Activated T-cell treated with anti-CD3 and anti-CD28 coated beads, Interleukin-2, amount 50 U/mL, for 1 hour (primary cell): ENCODE measurements around the gene METTL13.

Experiments
- DNase-seq: peaks from one replicate; pipeline ENCODE4 v3.0.0-alpha.2; 2020

The METTL13 gene

DNA sequence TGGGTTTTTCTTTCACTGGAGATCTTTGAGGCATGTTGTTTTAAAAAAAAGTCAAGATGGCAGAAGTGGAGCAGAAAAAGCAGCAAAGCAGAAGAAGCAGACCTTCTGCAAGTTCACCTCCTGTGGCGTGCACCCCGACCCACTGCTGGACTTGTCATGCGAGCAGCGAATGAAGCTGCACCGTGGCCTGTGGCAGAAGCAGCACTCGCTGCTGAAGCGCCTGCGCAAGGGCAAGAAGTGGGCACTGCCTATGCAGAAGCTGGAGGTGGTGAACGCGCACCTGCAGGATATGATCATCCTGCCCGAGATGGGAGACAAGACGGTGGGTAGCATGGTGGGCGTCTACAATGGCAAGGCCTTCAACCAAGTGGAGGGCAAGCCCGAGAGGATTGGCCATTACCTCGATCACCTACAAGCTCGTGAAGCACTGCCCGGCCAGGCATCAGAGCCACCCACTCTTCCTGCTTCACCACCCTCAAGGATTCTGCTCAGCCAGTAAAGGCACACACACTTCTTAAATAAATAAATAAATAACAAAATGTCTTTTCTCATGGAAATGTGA, 22.1 kb downstream of the METTL13 start:
- no peak for DNase-seq

GRCh38 chr1:171805395-171806115, 24.1 kb downstream of the METTL13 start:
- DNase-seq: no peak

DNA sequence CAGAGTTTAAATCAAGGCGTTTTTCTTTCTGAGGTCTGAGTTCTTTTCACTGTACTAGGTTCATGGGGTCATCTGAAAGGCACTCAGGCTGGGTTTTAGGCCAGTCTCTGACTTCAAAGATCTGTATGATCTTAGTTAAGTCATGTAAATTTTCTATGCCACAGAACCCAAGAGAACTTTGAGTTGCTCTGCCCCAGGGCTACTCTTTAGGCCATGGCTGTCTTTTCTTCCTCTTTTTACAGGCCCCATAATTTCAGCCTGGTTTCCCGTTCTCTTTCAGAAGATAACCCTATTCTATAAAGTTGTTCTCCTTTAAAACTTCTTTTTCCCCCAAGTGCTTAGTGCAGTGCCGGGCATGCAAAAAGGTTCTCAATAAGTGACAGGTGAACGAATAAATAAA, 26.1 kb downstream of the METTL13 start:
- no peak for DNase-seq

DNA sequence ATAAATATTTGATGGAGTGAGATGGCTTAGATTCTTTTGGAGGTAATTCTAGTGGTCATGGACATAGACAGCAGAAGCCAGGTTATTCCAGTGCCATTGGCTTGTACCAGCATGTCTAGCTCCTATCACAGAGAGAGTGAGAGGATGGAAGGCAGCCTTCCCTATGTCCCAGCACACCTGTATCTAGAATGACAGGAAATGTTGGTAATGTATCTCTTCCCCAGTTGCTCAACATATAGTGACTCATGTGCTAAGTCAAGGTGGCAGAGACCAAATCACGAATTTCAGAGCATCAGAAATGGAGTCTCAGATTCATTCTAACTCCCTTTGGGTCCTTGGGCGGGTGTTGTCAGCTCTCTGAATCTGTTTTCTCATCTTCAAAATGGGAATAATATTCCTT, 28.4 kb downstream of the METTL13 start:
- no peak for DNase-seq

- no peak for DNase-seq
Observed at GRCh38 chr1:171811672-171812071, 30.2 kb downstream of the METTL13 start.

DNA sequence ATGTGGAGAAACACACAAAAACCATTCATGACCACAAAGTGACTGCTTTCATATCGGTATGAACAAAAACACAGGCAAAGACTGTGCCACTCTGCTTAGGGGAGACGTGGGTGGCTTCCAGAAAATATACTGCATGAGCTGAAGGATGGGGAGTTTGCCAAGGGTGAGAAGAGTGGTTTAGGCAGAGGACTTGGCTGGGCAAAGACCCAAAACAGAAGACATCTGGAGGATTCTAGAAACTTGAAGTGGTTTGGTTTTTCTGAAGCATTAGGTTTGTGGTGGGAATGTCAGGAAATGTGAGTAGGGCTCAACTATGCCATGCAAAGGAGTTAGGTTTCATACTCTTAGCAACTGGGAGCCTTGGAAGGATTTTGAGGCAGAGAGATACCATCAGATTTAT, 33.2 kb downstream of the METTL13 start:
- DNase-seq: no peak

DNA sequence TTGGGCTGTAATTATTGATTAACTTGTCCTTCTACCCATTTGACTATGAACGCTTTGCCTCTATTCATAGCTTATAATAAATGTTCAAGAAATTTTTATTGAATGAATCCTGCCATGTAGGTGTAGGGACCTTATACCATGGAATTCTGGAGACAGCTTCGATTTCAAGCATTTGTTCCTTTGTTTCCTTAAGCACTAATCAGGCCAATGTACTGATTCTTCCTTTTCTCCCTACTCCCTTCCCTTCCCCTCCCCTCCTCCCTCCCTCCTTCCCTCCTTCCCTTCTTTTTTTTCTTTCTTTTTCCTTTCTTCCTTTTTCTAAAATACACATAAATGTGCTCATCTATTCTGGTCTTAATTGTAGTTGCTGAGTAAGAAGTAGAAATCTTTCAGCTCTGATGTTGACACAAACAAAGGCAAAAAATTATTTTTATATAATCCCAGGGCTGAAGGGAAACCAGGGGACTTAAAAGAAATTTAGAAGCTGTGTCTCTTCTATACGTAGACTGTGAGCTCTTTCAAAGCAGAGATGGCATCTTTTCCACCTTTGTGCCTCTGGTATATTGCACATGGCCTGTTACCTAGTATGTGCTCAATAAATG, 34.9 kb downstream of the METTL13 start:
- DNase-seq: no peak

DNA sequence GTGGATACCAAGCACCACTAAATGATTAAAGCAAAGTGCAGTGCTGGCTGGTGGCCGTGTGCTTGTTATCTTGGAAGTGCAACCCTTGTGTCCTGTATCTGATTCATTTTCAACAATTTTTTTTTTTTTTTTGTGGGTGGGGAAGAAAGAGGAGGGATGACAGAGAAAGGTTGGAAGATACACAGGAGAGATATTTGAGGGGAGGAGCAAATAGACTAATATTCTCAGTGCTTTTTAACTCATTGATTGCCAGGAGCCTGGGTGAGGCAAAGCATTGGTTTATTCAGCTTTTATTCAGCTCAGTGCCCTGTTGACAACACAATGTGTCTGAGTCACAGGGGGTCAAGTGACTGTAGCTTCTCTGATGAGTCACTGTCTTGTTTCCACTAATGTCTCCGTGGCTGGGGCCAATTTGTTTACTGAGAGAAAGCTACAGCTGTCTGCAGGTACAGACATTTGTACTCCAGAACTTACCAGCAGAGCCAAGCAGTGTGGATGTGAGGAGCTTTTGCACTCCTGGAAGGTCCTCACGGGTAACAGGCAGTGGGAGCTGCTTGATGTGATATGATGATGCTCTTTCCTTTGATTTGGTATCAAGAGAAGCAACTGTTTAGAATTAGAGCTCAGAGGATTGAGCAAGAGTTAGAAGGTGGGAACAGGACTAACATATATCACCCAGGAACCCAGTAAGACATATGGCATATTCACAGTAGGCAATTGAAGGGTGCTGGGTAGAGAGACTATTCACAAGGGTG, 36.2 kb downstream of the METTL13 start:
- no peak for DNase-seq

GRCh38 chr1:171819946-171820345, 38.5 kb downstream of the METTL13 start:
- DNase-seq: no peak

DNA sequence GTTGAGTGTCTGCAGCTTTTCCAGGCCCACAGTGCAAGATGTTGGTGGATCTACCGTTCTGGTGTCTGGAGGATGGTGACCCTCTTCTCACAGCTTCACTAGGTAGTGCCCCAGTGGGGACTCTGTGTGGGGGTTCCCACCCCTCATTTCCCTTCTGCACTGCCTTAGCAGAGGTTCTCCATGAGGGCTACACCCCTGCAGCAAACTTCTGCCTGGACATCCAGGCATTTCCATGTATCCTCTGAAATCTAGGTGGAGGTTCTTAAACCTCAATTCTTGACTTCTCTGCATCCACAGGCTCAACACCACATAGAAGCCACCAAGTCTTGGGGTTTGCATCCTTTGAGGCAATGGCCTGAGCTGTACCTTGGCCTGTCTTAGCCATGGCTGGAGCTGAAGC, 45.5 kb downstream of the METTL13 start:
- DNase-seq: no peak

GRCh38 chr1:171828794-171829193, 47.3 kb downstream of the METTL13 start:
- no peak for DNase-seq

DNA sequence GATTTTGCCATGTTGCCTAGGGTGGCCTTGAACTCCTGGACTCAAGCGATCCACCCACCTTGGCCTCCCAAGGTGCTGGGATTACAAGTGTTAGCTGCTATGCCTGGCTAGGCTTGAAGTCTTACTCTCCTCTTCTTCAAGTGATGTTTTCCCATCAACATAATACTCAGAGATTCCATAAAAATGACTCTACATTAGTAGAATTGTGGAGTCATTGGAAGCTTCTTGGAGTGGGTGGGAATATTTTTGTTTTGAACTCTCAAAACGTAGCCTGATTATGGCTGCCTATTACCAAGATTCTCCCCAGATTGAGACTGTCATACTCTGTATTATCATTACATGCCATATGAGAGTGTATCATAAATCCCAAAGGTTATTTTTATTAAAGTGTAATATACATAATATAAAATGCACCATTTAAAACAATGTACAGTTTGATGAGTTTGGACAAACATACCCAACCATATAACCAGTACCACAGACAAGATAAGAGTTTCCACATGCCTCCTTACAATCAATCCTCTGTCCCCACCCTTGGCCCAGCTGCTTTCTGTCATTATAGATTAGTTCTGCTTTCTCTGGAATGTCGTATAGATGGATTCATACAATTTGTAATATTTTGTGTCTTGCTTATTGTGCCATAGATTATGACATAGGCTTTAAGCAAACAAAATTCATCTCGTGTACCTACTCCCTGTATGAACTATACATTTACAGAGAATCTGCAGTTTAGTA, 51.8 kb downstream of the METTL13 start:
- no peak for DNase-seq

GRCh38 chr1:171834821-171835220, 53.4 kb downstream of the METTL13 start:
- no peak for DNase-seq

- no peak for DNase-seq
Observed at GRCh38 chr1:171835891-171836290, 54.4 kb downstream of the METTL13 start.

DNA sequence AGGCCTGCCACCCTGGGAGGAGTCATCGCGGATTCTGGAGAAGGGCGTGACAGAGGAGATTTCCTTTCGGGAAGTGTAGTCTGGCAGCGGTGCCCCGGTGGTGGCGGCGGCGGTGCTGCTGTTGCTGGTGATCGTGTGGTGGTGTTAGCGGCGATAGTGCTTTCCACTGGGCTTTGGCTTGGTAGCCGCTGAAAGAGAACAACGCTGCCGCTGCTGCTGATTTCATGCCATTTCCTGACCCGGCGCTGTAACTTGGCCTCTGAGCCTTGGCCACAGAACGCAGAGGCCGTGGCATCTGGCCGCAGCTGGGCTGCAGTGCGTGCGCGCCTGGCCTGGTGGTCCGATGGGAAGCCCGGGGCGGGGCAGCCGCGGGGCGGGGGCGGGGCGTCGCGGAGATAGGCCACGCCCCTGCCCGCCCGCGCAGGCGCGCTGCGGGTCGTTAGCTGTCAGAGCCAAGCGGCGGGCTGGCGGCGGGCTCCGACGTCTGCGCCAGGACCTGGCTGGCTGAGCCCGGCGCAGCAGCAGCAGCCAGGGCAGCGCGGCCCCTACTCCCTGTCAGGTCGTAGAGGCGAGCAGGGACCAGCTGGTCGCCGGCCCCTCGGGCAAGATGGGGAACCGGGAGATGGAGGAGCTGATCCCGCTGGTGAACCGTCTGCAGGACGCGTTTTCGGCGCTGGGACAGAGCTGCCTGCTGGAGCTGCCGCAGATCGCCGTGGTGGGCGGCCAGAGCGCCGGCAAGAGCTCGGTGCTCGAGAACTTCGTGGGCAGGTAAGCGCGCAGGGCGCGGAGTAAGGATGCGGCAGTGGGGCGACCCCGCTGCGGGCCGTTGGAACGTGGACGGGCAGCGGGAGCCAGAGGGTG, 59.8 kb downstream of the METTL13 start, which contains the start of gene DNM3:
DNM3 (plus strand) TSS at position 449 of the 861 bp plus-strand sequence; CDS start at position 608, 159 bp downstream.
- DNase-seq: peak; percentile 88

DNA sequence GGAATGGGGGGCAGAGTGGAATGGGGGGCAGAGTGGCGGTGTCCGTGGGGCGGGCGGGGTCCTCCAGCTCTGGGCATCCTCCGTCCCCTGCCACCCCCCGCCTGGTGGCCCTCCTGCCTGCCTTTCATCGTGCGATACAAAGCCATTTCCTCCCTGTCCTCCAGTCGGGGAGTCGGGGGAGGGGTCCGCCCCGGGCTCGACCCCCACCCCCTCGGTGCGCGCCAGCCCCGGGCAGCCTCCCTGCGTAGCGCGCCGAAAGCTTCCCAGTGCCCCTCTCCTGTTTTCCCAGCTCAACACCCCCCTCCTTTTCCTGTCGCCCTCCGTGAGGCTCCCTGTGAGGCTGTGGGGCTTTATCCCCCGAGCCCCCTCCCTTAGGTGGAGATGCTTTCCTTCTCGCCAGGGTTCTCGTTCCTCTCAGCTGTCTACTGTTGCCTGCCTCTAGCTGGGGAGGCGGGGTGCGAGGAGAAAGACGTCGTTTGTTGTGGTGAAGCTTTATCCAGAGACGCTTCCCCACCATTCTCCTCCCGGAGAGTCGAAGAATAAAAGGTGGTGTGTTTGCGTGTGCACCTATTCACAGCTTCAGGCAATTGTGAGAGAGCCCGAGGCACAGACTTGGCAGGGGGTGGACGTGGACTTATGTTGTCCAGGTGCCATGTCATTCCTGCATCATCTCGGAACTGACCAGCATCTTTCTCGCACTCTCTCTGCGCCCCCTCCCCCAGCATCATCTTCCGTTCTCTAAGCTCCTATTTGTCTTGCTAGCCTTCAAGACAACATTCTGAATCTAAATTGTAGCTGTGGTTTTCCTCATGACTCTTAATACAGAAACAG, 60.7 kb downstream of the METTL13 start:
- peak; percentile 31 for DNase-seq

DNA sequence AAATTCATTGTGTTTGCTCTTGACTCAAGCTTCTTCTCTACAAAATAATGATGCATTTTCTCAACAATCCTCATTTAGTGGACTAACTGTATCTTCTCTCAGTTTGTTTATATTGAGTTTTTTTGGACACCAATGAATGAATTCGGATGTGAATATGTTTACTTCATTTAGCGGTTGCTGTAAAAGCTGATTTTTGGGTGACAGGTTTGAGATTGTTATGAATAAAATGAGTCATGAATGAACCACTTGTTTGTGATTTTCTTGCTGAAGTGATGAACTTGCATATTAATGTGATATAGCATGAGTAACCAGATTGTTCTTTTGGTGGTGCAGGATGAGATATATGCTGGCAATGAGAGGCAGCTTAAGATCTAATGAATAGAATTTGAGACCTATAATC, 62.9 kb downstream of the METTL13 start:
- DNase-seq: no peak

GRCh38 chr1:171845998-171846397, 64.5 kb downstream of the METTL13 start:
- no peak for DNase-seq
